Mucosa of descending colon (tissue), 3 donors: Measurements from ENCODE around the gene LOXL4. TPM values are rescaled to one million over a fixed set of nuclear protein-coding genes. Genes with fewer than 3 reads are reported as not detected.

Experiments
- ATAC-seq: fragments of 200-7000 bp; cut with Tn5 transposase; one replicate; pipeline ENCODE4 v1.9.1; 2020; ENCODE audit warnings: mild to moderate bottlenecking, moderate library complexity
- DNase-seq, 3 donors: peaks; one replicate each; pipeline ENCODE4 v3.0.0-alpha.2; 2020
- H3K36me3 ChIP-seq: fragments of 200-600 bp; one replicate; pipeline ENCODE4 v1.8.0; 2021; ENCODE audit warnings: low read depth, mild to moderate bottlenecking
- H3K4me1 ChIP-seq: fragments of 200-600 bp; one replicate; pipeline ENCODE4 v1.8.0; 2021; ENCODE audit warnings: low read depth, mild to moderate bottlenecking
- H3K4me3 ChIP-seq: fragments of 200-600 bp; one replicate; pipeline ENCODE4 v1.8.0; 2021; ENCODE audit warnings: mild to moderate bottlenecking
- H3K9me3 ChIP-seq: fragments of 200-600 bp; one replicate; pipeline ENCODE4 v1.8.0; 2021; ENCODE audit warnings: mild to moderate bottlenecking
- CTCF ChIP-seq: fragments of 200-600 bp; IDR thresholded peaks from one replicate; pipeline ENCODE4 v1.8.0; 2022; ENCODE audit warnings: antibody characterized with exemption, mild to moderate bottlenecking
- intact Hi-C, 2 donors: fragments of 100-400 bp; cut with DNase I in 1 of 2; cut with micrococcal nuclease in 1 of 2; formaldehyde crosslinking; loops; one replicate each; pipeline versions ENCODE4 v1.11.0 to v1.11.1; 2022; cut with DNase I, micrococcal nuclease
- total RNA-seq, 3 donors: library from RNA; stranded (reverse); fragmentation: NEBNext Ultra II Directional in 2 of 3; extraction: Animal tissue kit (Norgen Biotek cat#: 25700) in 2 of 3; gene quantifications; one replicate each; pipeline versions ENCODE4 v1.2.1 to v1.2.4, GENCODE V29; 2021 to 2023
- donor health status: DM: no; HTN: no; CAD: no; lungs with moderate emphysema.
- donor health status: DM: no; HTN: no; CAD: no.
- donor health status: DM: no; HTN: yes; CAD: no.

LOXL4 gene
- total RNA-seq, 3 donors from 2014 or later = 0.58 to 7.8 (median 0.58) TPM

- TF ChIP-seq CTCF = no peak
- ATAC-seq = no peak
- DNase-seq = no peak
- Histone ChIP-seq H3K9me3 (no peaks in the 10 kb centered on the region), H3K36me3 (no peaks in the 10 kb centered on the region), H3K4me1 (no peaks in the 10 kb centered on the region), H3K4me3 (no peak overlapping the region)
- intact Hi-C loops = no loop called here
Measured at GRCh38 chr10:98285416-98285815, 17.4 kb upstream of the LOXL4 start.

DNA sequence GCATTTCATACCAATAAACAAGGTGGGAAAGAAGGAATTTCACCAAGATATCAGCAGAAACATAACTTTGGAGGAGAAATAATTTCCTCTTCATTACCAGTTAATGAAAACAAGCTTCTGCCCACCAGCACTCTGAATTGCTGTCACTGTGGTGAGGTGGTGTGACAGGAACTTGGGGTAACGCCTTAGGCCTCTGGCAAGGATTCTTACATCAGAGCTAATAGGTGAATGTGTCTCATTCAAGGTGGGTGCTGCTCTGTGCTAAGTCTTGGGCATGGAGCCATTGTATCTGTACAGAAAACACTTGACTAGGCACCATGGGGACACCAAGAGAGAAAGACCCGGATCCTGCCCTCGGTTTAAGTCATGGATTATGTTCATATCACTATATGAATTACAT lies 8.3 kb upstream of the LOXL4 start:
- no peaks in the 10 kb centered on the region for H3K4me1 ChIP-seq
- no peak for TF ChIP-seq CTCF
- ATAC-seq (no peak), DNase-seq (no peak)
- H3K4me3 ChIP-seq = no peak overlapping the region
- no peaks in the 10 kb centered on the region for H3K9me3 ChIP-seq
- H3K36me3 ChIP-seq = no peaks in the 10 kb centered on the region
- intact Hi-C loops = no loop called here

GRCh38 chr10:98274562-98274961 lies 6.6 kb upstream of the LOXL4 start:
- H3K4me1 ChIP-seq = no peaks in the 10 kb centered on the region
- no peaks in the 10 kb centered on the region for H3K9me3 ChIP-seq
- H3K36me3 ChIP-seq = no peaks in the 10 kb centered on the region
- intact Hi-C loops = no loop called here
- DNase-seq = no peak
- H3K4me3 ChIP-seq = no peak overlapping the region
- ATAC-seq = no peak
- no peak for TF ChIP-seq CTCF

GRCh38 chr10:98273057-98273850 lies 5.3 kb upstream of the LOXL4 start:
- H3K4me1 ChIP-seq = no peaks in the 10 kb centered on the region
- H3K9me3 ChIP-seq = no peaks in the 10 kb centered on the region
- H3K4me3 ChIP-seq = no peak overlapping the region
- intact Hi-C loops = no loop called here
- no peaks in the 10 kb centered on the region for H3K36me3 ChIP-seq
- ATAC-seq (no peak), DNase-seq (no peak)
- TF ChIP-seq CTCF = no peak

GRCh38 chr10:98272656-98273055 lies 4.7 kb upstream of the LOXL4 start:
- DNase-seq = no peak
- Histone ChIP-seq H3K36me3 (no peaks in the 10 kb centered on the region), H3K4me1 (peaks cover 4% of the 10 kb centered on the region), H3K4me3 (no peak overlapping the region), H3K9me3 (no peaks in the 10 kb centered on the region)
- TF ChIP-seq CTCF = no peak
- intact Hi-C loops = no loop called here
- ATAC-seq = no peak

- intact Hi-C loops = no loop called here
- H3K36me3 ChIP-seq = no peaks in the 10 kb centered on the region
- DNase-seq = no peak
- no peak for ATAC-seq
- no peak overlapping the region for H3K4me3 ChIP-seq
- no peaks in the 10 kb centered on the region for H3K9me3 ChIP-seq
- no peak for TF ChIP-seq CTCF
- H3K4me1 ChIP-seq = peaks cover 4% of the 10 kb centered on the region
Measured at GRCh38 chr10:98272245-98272644, 4.3 kb upstream of the LOXL4 start.
